WTC11 (cell line): Measurements from ENCODE around the gene DNMT3A. TPM values are rescaled to one million over a fixed set of nuclear protein-coding genes. Genes with fewer than 3 reads are reported as not detected.

Experiments
- ATAC-seq: fragments of 200-7000 bp; cut with Tn5 transposase; 2 replicates; pipeline ENCODE4 v1.10.0; 2021; ENCODE audit warnings: mild to moderate bottlenecking, moderate library complexity
- CTCF ChIA-PET: fragments of 300-600 bp; sonication (Branson Sonifier 250); formaldehyde crosslinking; loops from one replicate; lab custom pipeline; 2021; ENCODE audit warnings: antibody characterized with exemption; lab: Charles Lee
- POLR2A ChIA-PET: fragments of 350-600 bp; sonication (Branson Sonifier 250); formaldehyde crosslinking; loops from one replicate; lab custom pipeline; 2021; ENCODE audit warnings: antibody characterized with exemption; lab: Charles Lee
- DNase-seq: peaks from one replicate; pipeline ENCODE4 v3.0.0; 2021; ENCODE audit warnings: low spot score
- H3K27ac Mint-ChIP-seq: 2 replicates; pipeline ENCODE4 v1.8.0; 2021; ENCODE audit warnings: mixed read lengths
- H3K27me3 Mint-ChIP-seq: 2 replicates; pipeline ENCODE4 v1.8.0; 2021; ENCODE audit warnings: low read depth, mild to moderate bottlenecking, moderate library complexity, mixed read lengths
- H3K36me3 Mint-ChIP-seq: 2 replicates; pipeline ENCODE4 v1.8.0; 2021; ENCODE audit warnings: mixed read lengths
- H3K4me1 Mint-ChIP-seq: 2 replicates; pipeline ENCODE4 v1.8.0; 2022; ENCODE audit warnings: mixed read lengths
- H3K4me3 Mint-ChIP-seq: 2 replicates; pipeline ENCODE4 v1.8.0; 2021; ENCODE audit warnings: mild to moderate bottlenecking, moderate library complexity, mixed read lengths
- H3K9me3 Mint-ChIP-seq: 2 replicates; pipeline ENCODE4 v1.8.0; 2021; ENCODE audit warnings: mixed read lengths
- ATF1 ChIP-seq: sonication (generic); formaldehyde crosslinking; IDR thresholded peaks from 2 replicates; pipeline ENCODE4 v1.8.1; 2023; ENCODE audit warnings: mild to moderate bottlenecking, moderate library complexity, missing genetic modification reagents
- CREB1 ChIP-seq: sonication (generic); formaldehyde crosslinking; IDR thresholded peaks from 2 replicates; pipeline ENCODE4 v1.8.0; 2023; ENCODE audit warnings: mild to moderate bottlenecking, missing genetic modification reagents
- ESRRA ChIP-seq: sonication (generic); formaldehyde crosslinking; IDR thresholded peaks from 2 replicates; pipeline ENCODE4 v1.8.1; 2022; ENCODE audit warnings: mild to moderate bottlenecking, missing genetic modification reagents, borderline replicate concordance
- FOXJ3 ChIP-seq: sonication (generic); formaldehyde crosslinking; IDR thresholded peaks from 2 replicates; pipeline ENCODE4 v1.9.0; 2021; ENCODE audit warnings: missing genetic modification reagents, mild to moderate bottlenecking, borderline replicate concordance
- KAT7 ChIP-seq: sonication (generic); formaldehyde crosslinking; IDR thresholded peaks from 2 replicates; pipeline ENCODE4 v1.8.1; 2023; ENCODE audit warnings: missing genetic modification reagents, mild to moderate bottlenecking, borderline replicate concordance
- MXD4 ChIP-seq: fragments of 250-450 bp; sonication (Bioruptor Pico); IDR thresholded peaks from 2 replicates; pipeline ENCODE4 v1.8.0; 2021; ENCODE audit warnings: mild to moderate bottlenecking, moderate library complexity, borderline replicate concordance
- MYBL2 ChIP-seq: sonication (generic); formaldehyde crosslinking; IDR thresholded peaks from 2 replicates; pipeline ENCODE4 v1.8.1; 2023; ENCODE audit warnings: mild to moderate bottlenecking, moderate library complexity, missing genetic modification reagents
- NFYB ChIP-seq: sonication (generic); formaldehyde crosslinking; conservative IDR thresholded peaks from 2 replicates; pipeline ENCODE4 v1.8.0; 2022; ENCODE audit warnings: low read depth, missing genetic modification reagents
- RORB ChIP-seq: fragments of 250-450 bp; sonication (Bioruptor Pico); IDR thresholded peaks from 2 replicates; pipeline ENCODE4 v1.9.0; 2021; ENCODE audit warnings: mild to moderate bottlenecking
- SMAD4 ChIP-seq: sonication (generic); formaldehyde crosslinking; IDR thresholded peaks from 2 replicates; pipeline ENCODE4 v1.8.0; 2022; ENCODE audit warnings: mild to moderate bottlenecking, missing genetic modification reagents
- SP1 ChIP-seq: sonication (generic); formaldehyde crosslinking; conservative IDR thresholded peaks from 2 replicates; pipeline ENCODE4 v1.8.1; 2022; ENCODE audit warnings: missing genetic modification reagents
- TP53 ChIP-seq: sonication (generic); formaldehyde crosslinking; IDR thresholded peaks from 2 replicates; pipeline ENCODE4 v1.8.1; 2023; ENCODE audit warnings: mild to moderate bottlenecking, missing genetic modification reagents
- ZNF232 ChIP-seq: sonication (generic); formaldehyde crosslinking; IDR thresholded peaks from 2 replicates; pipeline ENCODE4 v1.8.0; 2022; ENCODE audit warnings: mild to moderate bottlenecking, missing genetic modification reagents
- total RNA-seq: library from RNA; stranded (reverse); gene quantifications from 3 replicates; pipeline ENCODE4 v1.2.3, GENCODE V29; 2021
- TF ChIP-seq, protein P1 (sequence below): sonication (generic); formaldehyde crosslinking; IDR thresholded peaks from 2 replicates; pipeline ENCODE4 v1.8.1; 2023; ENCODE audit warnings: mild to moderate bottlenecking, missing genetic modification reagents, moderate library complexity
- TF ChIP-seq, protein P2 (sequence below): sonication (generic); formaldehyde crosslinking; IDR thresholded peaks from 2 replicates; pipeline ENCODE4 v1.8.1; 2022; ENCODE audit warnings: mild to moderate bottlenecking, moderate library complexity, missing genetic modification reagents
- TF ChIP-seq, protein P3 (sequence below): sonication (generic); formaldehyde crosslinking; conservative IDR thresholded peaks from 2 replicates; pipeline ENCODE4 v1.8.1; 2022; ENCODE audit warnings: mild to moderate bottlenecking, missing genetic modification reagents
- TF ChIP-seq, protein P4 (sequence below): fragments of 250-450 bp; sonication (Bioruptor Pico); IDR thresholded peaks from 2 replicates; pipeline ENCODE4 v1.9.0; 2021; ENCODE audit warnings: moderate library complexity, mild to moderate bottlenecking, inconsistent platforms, borderline replicate concordance
- TF ChIP-seq, protein P5 (sequence below): fragments of 250-450 bp; sonication (Bioruptor Pico); IDR thresholded peaks from 2 replicates; pipeline ENCODE4 v1.8.0; 2021; ENCODE audit warnings: mild to moderate bottlenecking
- TF ChIP-seq, protein P6 (sequence below): sonication (generic); formaldehyde crosslinking; IDR thresholded peaks from 2 replicates; pipeline ENCODE4 v1.8.1; 2022; ENCODE audit warnings: low read depth, missing genetic modification reagents, borderline replicate concordance
- TF ChIP-seq, protein P7 (sequence below): sonication (generic); formaldehyde crosslinking; IDR thresholded peaks from 2 replicates; pipeline ENCODE4 v1.8.0; 2022; ENCODE audit warnings: mild to moderate bottlenecking, missing genetic modification reagents
- TF ChIP-seq, protein P8 (sequence below): sonication (generic); formaldehyde crosslinking; IDR thresholded peaks from 2 replicates; pipeline ENCODE4 v1.8.1; 2022; ENCODE audit warnings: mild to moderate bottlenecking, missing genetic modification reagents, moderate library complexity, borderline replicate concordance
- TF ChIP-seq, protein P9 (sequence below): sonication (generic); formaldehyde crosslinking; IDR thresholded peaks from 2 replicates; pipeline ENCODE4 v1.8.1; 2022; ENCODE audit warnings: low read depth, mild to moderate bottlenecking, moderate library complexity, missing genetic modification reagents, borderline replicate concordance

DNMT3A gene
- total RNA-seq, 1 experiment from 2014 or later = 154 TPM

DNA sequence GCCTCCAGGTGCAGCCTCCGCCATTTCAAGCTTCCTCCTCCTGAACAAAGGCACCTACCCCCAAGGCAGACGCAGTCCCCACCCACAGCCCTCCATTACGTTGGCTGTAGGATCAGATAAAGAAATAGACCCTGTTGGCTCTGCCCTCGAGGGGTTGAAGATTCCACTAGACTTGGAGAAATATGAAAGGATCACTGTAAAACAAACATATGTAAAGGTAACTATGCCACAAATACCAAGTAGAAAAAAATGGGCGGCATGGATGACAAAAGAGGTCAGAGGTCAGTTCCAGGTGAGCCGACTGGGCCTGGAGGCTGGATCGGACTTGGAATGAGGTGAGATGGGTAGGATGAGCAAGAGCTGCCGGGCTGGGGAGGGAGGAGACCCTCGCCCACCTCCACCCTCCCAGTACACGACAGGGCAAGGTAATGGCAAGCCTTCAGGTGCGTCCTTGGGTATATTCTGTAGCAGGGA is 88.5 kb downstream of the DNMT3A start:
- TF ChIP-seq, protein P1, sequence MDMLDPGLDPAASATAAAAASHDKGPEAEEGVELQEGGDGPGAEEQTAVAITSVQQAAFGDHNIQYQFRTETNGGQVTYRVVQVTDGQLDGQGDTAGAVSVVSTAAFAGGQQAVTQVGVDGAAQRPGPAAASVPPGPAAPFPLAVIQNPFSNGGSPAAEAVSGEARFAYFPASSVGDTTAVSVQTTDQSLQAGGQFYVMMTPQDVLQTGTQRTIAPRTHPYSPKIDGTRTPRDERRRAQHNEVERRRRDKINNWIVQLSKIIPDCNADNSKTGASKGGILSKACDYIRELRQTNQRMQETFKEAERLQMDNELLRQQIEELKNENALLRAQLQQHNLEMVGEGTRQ = no peak
- TF ChIP-seq SMAD4 (CRISPR knock-in tag) (no peak), ESRRA (CRISPR knock-in tag) (no peak), MXD4 (CRISPR knock-in tag) (no peak), FOXJ3 (CRISPR knock-in tag) (no peak), MYBL2 (CRISPR knock-in tag) (no peak), ZNF232 (CRISPR knock-in tag) (no peak)
- TF ChIP-seq, protein P2, sequence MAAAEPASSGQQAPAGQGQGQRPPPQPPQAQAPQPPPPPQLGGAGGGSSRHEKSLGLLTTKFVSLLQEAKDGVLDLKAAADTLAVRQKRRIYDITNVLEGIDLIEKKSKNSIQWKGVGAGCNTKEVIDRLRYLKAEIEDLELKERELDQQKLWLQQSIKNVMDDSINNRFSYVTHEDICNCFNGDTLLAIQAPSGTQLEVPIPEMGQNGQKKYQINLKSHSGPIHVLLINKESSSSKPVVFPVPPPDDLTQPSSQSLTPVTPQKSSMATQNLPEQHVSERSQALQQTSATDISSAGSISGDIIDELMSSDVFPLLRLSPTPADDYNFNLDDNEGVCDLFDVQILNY (CRISPR knock-in tag) = no peak
- TF ChIP-seq, protein P3, sequence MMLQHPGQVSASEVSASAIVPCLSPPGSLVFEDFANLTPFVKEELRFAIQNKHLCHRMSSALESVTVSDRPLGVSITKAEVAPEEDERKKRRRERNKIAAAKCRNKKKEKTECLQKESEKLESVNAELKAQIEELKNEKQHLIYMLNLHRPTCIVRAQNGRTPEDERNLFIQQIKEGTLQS (CRISPR knock-in tag) = no peak
- TF ChIP-seq, protein P4, sequence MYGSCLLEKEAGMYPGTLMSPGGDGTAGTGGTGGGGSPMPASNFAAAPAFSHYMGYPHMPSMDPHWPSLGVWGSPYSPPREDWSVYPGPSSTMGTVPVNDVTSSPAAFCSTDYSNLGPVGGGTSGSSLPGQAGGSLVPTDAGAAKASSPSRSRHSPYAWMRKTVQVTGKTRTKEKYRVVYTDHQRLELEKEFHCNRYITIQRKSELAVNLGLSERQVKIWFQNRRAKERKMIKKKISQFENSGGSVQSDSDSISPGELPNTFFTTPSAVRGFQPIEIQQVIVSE (CRISPR knock-in tag) = no peak
- TF ChIP-seq, protein P5, sequence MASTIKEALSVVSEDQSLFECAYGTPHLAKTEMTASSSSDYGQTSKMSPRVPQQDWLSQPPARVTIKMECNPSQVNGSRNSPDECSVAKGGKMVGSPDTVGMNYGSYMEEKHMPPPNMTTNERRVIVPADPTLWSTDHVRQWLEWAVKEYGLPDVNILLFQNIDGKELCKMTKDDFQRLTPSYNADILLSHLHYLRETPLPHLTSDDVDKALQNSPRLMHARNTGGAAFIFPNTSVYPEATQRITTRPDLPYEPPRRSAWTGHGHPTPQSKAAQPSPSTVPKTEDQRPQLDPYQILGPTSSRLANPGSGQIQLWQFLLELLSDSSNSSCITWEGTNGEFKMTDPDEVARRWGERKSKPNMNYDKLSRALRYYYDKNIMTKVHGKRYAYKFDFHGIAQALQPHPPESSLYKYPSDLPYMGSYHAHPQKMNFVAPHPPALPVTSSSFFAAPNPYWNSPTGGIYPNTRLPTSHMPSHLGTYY (CRISPR knock-in tag) = no peak
- TF ChIP-seq, all 79 proteins: peak for 0
- H3K4me3 Mint-ChIP-seq = peak overlapping the region; percentile 65
- H3K36me3 Mint-ChIP-seq = peaks cover 39% of the 10 kb centered on the region
- ATAC-seq = no peak
- H3K4me1 Mint-ChIP-seq = peaks cover 64% of the 10 kb centered on the region
- H3K9me3 Mint-ChIP-seq = 0 out of 2 replicates have a peak, but pooled peaks cover 5% of the 10 kb centered on the region
- no peak for DNase-seq
- peak overlapping the region; percentile 55 for H3K27ac Mint-ChIP-seq
- no peaks in the 10 kb centered on the region; the same call in 1 of the 2 replicates for H3K27me3 Mint-ChIP-seq
- POLR2A ChIA-PET = interaction anchor here (0.6 to 2.9 kb wide), 8 partner anchors 13 to 60 kb away, joined by 3 to 14 read pairs (median 6); no protein-coding TSS in a partner anchor
- CTCF ChIA-PET = interaction anchor here (1.0 to 3.9 kb wide), 4 partner anchors 24 to 278 kb away, joined by 3 to 31 read pairs (median 10); no protein-coding TSS in a partner anchor

DNA sequence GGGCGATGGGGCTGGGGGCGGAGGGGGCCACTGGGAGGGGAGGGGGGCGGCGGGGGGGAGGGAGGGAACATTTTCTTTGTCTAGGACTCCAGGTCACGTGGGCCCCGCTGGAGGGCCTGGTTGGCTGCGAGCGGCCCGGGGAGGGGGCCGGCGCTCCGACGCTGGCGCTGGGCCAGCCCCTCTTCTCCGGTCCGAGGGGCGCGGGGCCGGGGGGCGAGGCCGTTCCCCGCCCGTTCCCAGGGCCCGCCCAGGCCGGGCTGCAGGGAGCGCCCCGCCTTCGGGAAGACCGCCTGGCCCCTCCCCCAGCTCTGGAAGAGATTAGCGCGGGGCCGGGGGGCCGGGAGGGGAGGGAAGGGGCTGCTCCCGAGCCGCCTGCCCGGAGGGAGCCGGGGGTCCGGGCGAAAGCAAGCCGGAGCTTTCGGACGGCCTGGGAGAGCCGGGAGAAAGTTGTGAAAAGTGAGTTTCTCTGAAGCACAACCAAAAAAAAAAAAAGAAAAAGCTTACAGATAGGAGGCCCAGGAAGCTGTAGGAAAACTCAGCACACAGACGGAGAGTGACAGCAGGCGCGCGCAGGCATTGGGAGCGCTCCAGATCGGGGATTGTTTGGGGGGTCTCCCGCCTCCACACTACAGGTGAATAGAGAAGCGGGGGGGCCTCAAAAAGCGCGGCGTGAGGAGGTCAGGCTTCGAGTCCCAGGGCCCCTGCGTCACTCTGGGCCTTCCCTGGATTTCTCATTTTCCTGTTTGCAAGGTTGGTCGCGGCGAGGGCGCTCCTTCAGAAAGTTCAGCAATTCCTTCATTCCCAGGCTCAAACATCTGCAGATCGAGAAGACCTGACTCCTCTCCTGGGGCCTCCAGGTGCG is 89.2 kb downstream of the DNMT3A start:
- ATAC-seq (peak; percentile 93), DNase-seq (peak; percentile 92)
- peak overlapping the region; percentile 55 for H3K27ac Mint-ChIP-seq
- H3K4me3 Mint-ChIP-seq = peak overlapping the region; percentile 65
- H3K27me3 Mint-ChIP-seq = no peaks in the 10 kb centered on the region; the same call in 1 of the 2 replicates
- H3K9me3 Mint-ChIP-seq = 0 out of 2 replicates have a peak, but pooled peaks cover 5% of the 10 kb centered on the region
- ChIA-PET POLR2A (interaction anchor here (0.5 to 2.9 kb wide), 14 partner anchors 8 to 529 kb away, joined by 3 to 14 read pairs (median 6); no protein-coding TSS in a partner anchor), CTCF (interaction anchor here (0.6 to 3.9 kb wide), 9 partner anchors 21 to 1940 kb away, joined by 3 to 31 read pairs (median 4); no protein-coding TSS in a partner anchor)
- H3K4me1 Mint-ChIP-seq = peaks cover 58% of the 10 kb centered on the region
- peaks cover 43% of the 10 kb centered on the region for H3K36me3 Mint-ChIP-seq
- TF ChIP-seq, protein P6, sequence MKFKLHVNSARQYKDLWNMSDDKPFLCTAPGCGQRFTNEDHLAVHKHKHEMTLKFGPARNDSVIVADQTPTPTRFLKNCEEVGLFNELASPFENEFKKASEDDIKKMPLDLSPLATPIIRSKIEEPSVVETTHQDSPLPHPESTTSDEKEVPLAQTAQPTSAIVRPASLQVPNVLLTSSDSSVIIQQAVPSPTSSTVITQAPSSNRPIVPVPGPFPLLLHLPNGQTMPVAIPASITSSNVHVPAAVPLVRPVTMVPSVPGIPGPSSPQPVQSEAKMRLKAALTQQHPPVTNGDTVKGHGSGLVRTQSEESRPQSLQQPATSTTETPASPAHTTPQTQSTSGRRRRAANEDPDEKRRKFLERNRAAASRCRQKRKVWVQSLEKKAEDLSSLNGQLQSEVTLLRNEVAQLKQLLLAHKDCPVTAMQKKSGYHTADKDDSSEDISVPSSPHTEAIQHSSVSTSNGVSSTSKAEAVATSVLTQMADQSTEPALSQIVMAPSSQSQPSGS (CRISPR knock-in tag) = no peak
- TF ChIP-seq, protein P7, sequence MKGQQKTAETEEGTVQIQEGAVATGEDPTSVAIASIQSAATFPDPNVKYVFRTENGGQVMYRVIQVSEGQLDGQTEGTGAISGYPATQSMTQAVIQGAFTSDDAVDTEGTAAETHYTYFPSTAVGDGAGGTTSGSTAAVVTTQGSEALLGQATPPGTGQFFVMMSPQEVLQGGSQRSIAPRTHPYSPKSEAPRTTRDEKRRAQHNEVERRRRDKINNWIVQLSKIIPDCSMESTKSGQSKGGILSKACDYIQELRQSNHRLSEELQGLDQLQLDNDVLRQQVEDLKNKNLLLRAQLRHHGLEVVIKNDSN (CRISPR knock-in tag) = peak; percentile 66
- TF ChIP-seq, protein P8, sequence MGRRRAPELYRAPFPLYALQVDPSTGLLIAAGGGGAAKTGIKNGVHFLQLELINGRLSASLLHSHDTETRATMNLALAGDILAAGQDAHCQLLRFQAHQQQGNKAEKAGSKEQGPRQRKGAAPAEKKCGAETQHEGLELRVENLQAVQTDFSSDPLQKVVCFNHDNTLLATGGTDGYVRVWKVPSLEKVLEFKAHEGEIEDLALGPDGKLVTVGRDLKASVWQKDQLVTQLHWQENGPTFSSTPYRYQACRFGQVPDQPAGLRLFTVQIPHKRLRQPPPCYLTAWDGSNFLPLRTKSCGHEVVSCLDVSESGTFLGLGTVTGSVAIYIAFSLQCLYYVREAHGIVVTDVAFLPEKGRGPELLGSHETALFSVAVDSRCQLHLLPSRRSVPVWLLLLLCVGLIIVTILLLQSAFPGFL = no peak
- TF ChIP-seq ATF1 (CRISPR knock-in tag) = no peak
- TF ChIP-seq TP53 (CRISPR knock-in tag) = 0 out of 2 replicates have a peak, but pooled peaks have one; percentile 33
- TF ChIP-seq NFYB (CRISPR knock-in tag) = peak; percentile 32; the same call in 1 of the 2 replicates
- no peak for TF ChIP-seq RORB
- TF ChIP-seq, protein P9, sequence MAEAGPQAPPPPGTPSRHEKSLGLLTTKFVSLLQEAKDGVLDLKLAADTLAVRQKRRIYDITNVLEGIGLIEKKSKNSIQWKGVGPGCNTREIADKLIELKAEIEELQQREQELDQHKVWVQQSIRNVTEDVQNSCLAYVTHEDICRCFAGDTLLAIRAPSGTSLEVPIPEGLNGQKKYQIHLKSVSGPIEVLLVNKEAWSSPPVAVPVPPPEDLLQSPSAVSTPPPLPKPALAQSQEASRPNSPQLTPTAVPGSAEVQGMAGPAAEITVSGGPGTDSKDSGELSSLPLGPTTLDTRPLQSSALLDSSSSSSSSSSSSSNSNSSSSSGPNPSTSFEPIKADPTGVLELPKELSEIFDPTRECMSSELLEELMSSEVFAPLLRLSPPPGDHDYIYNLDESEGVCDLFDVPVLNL (CRISPR knock-in tag) = no peak
- no peak for TF ChIP-seq MYBL2 (CRISPR knock-in tag)
- peak; percentile 29 for TF ChIP-seq SP1
- TF ChIP-seq, protein P1 = peak; percentile 90
- TF ChIP-seq CREB1 = no peak
- no peak for TF ChIP-seq KAT7 (CRISPR knock-in tag)
